SJSA1 (cell line): ENCODE data around the gene SPAG8. TPM values are rescaled to one million over a fixed set of nuclear protein-coding genes. Genes with fewer than 3 reads are reported as not detected.

Experiments
- DNase-seq, 2 experiments: peaks; one replicate each; pipeline ENCODE4 v3.0.0-alpha.2; 2015 to 2020; ENCODE audit warnings: low spot score in 2 of 2, low read depth in 1 of 2
- H3K27ac ChIP-seq: fragments of 250-450 bp; sonication (Bioruptor Pico); 2 replicates; pipeline ENCODE4 v1.5.1; 2020; ENCODE audit warnings: mild to moderate bottlenecking, moderate library complexity
- H3K27me3 ChIP-seq: fragments of 250-450 bp; sonication (Bioruptor Pico); replicated peaks from 2 replicates; pipeline ENCODE4 v1.5.1; 2020; ENCODE audit warnings: mild to moderate bottlenecking, moderate library complexity
- H3K36me3 ChIP-seq: fragments of 250-450 bp; sonication (Bioruptor Pico); 2 replicates; pipeline ENCODE4 v1.5.1; 2020; ENCODE audit warnings: mild to moderate bottlenecking
- H3K4me1 ChIP-seq: fragments of 250-450 bp; sonication (Bioruptor Pico); replicated peaks from 2 replicates; pipeline ENCODE4 v1.6.1; 2021; ENCODE audit warnings: mild to moderate bottlenecking
- H3K4me3 ChIP-seq: fragments of 250-450 bp; sonication (Bioruptor Pico); 2 replicates; pipeline ENCODE4 v1.5.1; 2020; ENCODE audit warnings: mild to moderate bottlenecking
- H3K9me3 ChIP-seq: fragments of 250-450 bp; sonication (Bioruptor Pico); replicated peaks from 2 replicates; pipeline ENCODE4 v1.5.1; 2020; ENCODE audit warnings: mild to moderate bottlenecking
- total RNA-seq: library from RNA; depleted of rRNA; stranded (reverse); fragments of >200 nt; shearing (Covaris generic); gene quantifications from 2 replicates; pipeline ENCODE4 v1.2.3, GENCODE V29; 2014

SPAG8 gene
- total RNA-seq, 1 experiment from 2014 or later: 0.13 TPM

DNA sequence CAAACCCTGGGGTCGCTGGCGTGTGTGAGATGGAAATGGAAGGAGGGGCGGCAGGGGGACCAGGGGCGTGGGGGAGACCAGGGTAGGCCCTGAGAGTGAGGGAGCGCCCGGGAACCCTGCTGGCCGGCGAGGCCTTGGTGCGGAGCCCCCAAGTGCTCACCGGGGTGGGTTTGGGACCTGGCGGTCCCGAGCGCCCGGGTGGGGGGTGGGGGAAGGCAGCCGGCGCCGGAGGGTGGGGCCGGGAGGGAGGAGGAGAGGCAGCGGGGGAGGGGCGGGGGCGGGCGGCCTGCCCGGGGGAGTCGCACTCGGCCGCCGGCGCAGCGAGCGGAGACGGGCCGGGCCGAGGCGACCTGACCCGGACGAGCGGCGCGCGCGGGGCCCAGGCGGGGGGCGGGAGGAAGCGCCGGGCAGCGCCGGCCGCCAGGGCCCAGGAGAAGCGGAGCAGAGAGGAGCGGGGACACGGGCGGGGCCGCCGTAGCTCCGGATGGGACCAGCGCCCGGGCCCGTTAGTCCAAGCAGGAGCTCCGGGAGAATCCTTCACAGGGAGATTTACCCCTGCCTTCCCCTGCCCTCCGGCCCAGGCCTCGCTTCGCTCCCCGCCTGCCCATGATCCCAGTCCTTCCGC, 20.7 kb downstream of the SPAG8 start, which contains the start of gene NPR2:
Gene NPR2, plus strand, starts transcription at position 295 of the 625 bp plus-strand sequence. CDS start 818 bp downstream, outside the sequence.
- no peaks in the 10 kb centered on the region for H3K9me3 ChIP-seq
- peaks cover 45% of the 10 kb centered on the region for H3K4me1 ChIP-seq
- DNase-seq: peak in 1 of 2 experiments; percentile 20
- no peaks in the 10 kb centered on the region for H3K27me3 ChIP-seq
- peak within 1 kb of the TSS; percentile 61; the same call in 1 of the 2 replicates for H3K27ac ChIP-seq
- H3K4me3 ChIP-seq: peak within 1 kb of the TSS; percentile 47
- H3K36me3 ChIP-seq: no peaks in the 10 kb centered on the region

DNA sequence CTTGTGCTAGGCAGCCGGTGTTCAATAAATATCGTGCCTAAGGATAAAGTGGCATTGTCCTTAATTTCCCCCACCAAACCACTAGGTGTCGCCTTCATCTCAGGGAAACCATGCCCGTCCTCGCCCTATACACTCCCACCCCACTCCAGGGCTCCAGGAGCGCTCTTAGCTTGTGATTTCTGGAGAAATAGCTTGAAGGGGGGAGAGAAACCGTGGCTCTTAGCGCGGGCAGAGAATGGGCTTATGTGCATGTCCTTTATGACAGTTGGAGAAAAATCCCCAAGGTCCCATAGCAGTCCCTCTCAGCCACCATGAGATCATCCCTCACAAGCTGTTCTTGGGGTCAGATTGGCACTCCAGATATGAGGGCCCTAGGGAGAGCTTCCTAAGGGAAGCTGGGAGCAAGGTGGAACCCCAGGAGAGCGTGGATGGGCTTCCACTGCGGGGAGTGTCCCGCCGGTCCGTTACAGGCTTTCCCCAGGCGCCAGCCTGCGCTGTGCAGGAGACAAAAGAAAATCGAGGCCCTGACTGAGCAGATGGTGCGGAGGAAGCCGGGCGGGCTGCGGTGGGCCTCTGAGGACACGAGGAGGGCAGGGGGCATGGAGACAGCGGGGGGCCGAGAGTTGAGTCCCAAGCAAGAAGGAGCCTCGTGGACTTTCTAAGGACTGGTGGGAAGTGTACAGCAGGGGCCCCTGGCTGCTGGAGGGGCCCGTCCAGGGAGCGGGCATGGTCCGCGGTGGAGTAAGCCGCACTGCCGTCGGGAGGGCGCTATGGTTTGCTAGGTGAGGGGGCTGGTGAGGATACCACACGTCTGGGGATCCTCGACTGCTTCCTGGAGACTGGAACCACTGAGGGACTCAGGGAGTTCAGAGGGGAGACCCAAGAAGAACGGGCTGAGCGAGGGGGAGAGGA, 21.4 kb downstream of the SPAG8 start:
- DNase-seq: peak; percentile 58 to 74
- H3K27ac ChIP-seq: no peak overlapping the region
- H3K27me3 ChIP-seq: no peaks in the 10 kb centered on the region
- no peak overlapping the region for H3K4me3 ChIP-seq
- H3K4me1 ChIP-seq: peaks cover 37% of the 10 kb centered on the region
- H3K9me3 ChIP-seq: no peaks in the 10 kb centered on the region
- H3K36me3 ChIP-seq: no peaks in the 10 kb centered on the region

DNA sequence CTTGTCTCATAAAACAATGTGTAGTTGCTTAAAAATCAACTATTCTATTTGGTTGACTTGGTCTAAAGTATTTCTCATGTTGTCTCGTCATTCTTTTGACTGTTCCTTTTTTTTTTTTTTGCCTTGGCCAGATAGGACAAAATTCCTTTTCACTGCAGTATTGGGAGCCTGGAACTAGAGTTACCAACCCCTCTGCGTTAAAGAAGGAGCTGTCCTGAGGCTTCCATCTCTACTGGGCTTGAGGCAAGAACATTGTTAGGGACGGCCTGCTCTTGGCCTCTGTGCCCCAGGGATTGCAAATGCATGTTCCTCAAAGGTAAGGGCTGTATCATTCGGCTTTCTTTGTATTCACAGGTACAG, 22.1 kb downstream of the SPAG8 start:
- Histone ChIP-seq H3K27me3 (no peaks in the 10 kb centered on the region), H3K36me3 (no peaks in the 10 kb centered on the region), H3K4me1 (peaks cover 31% of the 10 kb centered on the region), H3K4me3 (no peak overlapping the region), H3K27ac (no peak overlapping the region), H3K9me3 (no peaks in the 10 kb centered on the region)
- DNase-seq: no peak

DNA sequence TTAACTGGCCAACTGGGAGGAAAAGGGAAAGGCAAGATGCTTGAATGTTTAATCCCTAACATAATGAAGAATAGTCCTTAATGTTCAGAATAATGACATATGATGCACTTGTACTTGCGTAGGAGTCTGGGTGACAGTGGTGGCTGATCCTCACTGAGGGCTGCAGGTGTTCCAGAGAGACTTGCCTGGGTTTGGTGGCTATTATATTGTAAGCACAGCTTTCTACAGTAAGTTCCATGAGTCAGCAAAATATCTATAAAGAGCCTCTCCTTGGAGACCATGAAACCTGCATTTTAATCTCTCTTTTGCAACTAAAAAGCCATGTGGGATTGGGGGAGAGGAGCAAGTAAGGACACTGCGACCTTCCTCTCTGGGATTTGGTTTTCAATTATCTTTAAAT, 22.5 kb downstream of the SPAG8 start:
- no peaks in the 10 kb centered on the region for H3K36me3 ChIP-seq
- H3K4me1 ChIP-seq: peaks cover 26% of the 10 kb centered on the region
- H3K27me3 ChIP-seq: no peaks in the 10 kb centered on the region
- no peak for DNase-seq
- H3K27ac ChIP-seq: no peak overlapping the region
- H3K9me3 ChIP-seq: no peaks in the 10 kb centered on the region
- H3K4me3 ChIP-seq: no peak overlapping the region

DNA sequence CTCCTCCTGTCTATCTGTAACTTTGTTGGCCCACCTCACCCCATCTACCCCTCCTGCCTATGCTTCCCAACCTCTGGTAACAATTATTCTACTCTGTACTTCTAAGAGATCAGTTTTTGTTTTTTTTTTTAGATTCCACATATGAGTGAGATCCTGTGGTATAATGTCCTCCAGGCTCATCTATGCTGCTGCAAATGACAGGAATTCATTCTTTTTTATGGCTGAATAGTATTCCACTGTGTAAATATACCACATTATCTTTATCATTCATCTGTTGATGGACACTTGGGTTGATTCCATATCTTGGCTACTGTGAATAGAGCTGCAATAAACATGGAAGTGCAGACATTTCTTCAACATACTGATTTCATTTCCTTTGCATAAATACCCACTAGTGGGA, 28.6 kb downstream of the SPAG8 start:
- Histone ChIP-seq H3K4me3 (no peak overlapping the region), H3K27ac (no peak overlapping the region), H3K36me3 (no peaks in the 10 kb centered on the region), H3K4me1 (no peaks in the 10 kb centered on the region), H3K27me3 (no peaks in the 10 kb centered on the region), H3K9me3 (no peaks in the 10 kb centered on the region)
- no peak for DNase-seq

DNA sequence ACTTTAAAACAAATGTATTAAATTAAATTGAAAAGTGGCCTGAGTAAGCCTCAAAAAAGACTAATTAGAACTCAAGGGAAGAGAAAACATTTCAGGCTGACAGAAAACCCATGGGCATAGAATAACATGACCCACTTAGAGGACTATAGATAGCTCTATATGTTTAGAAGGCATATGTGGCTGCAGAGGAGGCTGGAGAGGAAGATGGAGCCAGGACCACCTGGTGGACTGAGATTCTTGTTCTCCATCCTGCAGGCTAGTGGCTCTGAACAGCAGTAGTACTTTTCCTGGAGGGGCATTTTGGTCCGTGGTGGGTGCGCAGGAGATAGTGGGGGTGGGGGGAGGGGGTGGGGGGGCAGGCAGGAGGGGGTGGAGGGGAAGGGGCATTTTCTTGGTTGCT, 31.0 kb downstream of the SPAG8 start:
- Histone ChIP-seq H3K27me3 (no peaks in the 10 kb centered on the region), H3K4me1 (no peaks in the 10 kb centered on the region), H3K4me3 (no peak overlapping the region), H3K9me3 (no peaks in the 10 kb centered on the region), H3K27ac (no peak overlapping the region), H3K36me3 (no peaks in the 10 kb centered on the region)
- no peak for DNase-seq

DNA sequence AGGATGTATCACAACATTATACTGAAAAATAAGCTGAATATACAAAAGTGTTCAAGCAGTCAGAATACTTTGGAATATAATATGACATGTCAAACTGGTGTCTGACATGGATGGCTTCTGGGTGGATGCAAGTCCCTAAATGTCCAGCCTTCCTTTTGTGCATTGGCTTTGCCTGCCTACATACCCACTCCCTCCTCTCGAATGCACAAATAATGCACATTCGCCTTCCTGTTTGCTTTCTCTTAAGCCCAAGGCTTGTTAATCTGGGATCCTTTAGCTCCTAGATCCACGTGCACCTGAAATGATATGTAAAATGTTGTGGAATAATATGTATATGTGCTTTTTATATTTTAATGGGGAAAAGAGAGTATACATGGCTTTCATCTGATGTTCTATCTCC, 33.6 kb downstream of the SPAG8 start:
- no peak overlapping the region for H3K27ac ChIP-seq
- H3K9me3 ChIP-seq: no peaks in the 10 kb centered on the region
- H3K4me3 ChIP-seq: no peak overlapping the region
- no peaks in the 10 kb centered on the region for H3K27me3 ChIP-seq
- DNase-seq: no peak
- H3K36me3 ChIP-seq: no peaks in the 10 kb centered on the region
- H3K4me1 ChIP-seq: no peaks in the 10 kb centered on the region

DNA sequence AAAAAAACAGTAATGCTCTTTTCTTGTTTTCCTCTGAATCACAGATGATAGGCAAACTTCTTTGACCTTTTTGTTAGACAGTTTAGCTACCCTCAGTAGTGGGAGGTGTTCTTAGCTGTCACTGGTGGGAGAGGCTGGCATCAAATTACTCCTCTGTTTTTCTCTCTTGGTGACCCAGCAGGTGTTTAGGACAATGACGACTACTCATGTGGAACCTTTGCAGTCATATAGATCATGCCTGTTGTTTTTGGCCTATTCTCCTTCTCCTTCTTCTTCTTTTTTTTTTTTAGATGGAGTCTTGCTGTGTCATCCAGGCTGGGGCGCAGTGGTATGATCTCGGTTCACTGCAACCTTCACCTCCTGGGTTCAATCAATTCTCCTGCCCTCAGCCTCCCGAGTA, 36.0 kb downstream of the SPAG8 start:
- DNase-seq: no peak
- Histone ChIP-seq H3K4me3 (no peak overlapping the region), H3K27me3 (no peaks in the 10 kb centered on the region), H3K36me3 (no peaks in the 10 kb centered on the region), H3K27ac (no peak overlapping the region), H3K9me3 (no peaks in the 10 kb centered on the region), H3K4me1 (no peaks in the 10 kb centered on the region)

DNA sequence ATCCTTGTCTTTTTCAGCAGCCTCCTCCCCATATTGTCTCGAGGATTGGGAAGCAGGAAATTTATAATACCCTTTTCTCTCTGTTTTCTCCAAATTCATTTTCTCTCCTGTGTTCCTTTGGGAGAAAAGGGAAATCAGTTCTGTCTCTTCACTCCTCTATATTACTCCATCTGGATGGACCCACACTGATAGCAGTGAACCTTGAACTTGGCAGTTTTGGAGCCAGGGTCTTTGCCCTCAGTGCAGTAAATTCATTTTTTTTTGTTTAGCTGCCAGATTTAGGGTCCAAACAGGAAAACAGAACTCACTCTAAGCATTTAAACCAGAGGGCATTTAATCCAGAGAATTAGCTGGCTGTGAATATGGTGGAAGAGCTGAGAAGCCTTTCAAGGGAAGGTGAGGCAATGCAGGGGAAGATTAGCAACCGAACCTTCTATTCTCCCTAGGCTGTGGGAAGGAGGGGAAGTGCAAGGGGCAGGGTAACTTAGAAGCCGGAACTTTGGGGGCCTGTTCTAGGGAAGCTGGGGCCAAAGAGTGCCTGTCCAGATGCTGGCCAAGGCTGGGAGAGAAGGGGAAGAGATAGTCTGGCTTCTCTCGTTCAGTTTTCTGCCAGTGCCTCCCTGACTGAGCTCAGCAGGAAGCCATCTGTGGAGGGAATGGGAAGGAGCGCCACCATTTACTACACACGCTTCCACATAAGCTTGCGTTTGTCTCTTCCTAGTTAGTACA, 37.0 kb downstream of the SPAG8 start:
- Histone ChIP-seq H3K4me3 (no peak overlapping the region), H3K27me3 (no peaks in the 10 kb centered on the region)

DNA sequence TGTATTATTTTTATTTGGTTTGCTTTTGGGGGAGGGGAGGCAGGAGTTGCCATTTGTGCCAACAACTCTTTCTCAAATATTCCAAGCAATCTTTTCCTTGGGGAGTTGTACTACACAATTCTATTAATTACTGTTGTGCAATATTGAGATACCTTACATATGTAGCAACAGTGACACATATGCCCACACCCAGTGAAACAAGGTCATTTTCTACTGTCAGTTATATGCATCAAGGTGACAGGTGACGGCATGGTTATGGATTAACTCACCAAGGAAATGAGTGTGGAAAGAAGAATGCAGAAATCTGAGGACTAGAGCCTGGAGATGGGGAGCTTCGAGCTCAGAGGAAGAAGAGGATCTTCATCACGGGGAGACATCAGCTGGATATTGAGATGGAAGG, 40.1 kb downstream of the SPAG8 start:
- no peak overlapping the region for H3K4me3 ChIP-seq
- H3K27me3 ChIP-seq: no peaks in the 10 kb centered on the region
- H3K9me3 ChIP-seq: no peaks in the 10 kb centered on the region

More for the DNA sequence above, 37.0 kb downstream of the SPAG8 start:
- Histone ChIP-seq H3K4me1 (no peaks in the 10 kb centered on the region), H3K36me3 (no peaks in the 10 kb centered on the region), H3K27ac (no peak overlapping the region), H3K9me3 (no peaks in the 10 kb centered on the region)
- no peak for DNase-seq

DNA sequence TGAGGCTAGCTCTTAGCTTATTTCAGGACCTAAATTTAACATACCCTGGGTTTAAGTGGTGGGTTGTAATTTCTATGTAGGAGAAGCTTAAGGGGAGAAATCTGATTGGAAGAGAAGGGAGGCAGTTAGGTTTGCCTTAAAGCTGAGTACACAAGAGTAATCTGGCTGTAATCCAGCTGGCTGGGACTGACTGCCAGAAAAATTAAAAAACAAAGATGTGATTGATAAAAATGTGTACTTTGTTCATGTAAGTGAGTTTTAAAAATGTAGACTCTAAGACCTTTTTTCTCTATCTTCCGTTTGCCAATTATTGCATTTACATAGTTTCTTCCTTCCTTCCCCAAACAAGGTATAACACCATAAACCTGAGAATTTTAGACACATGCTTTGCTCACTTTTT, 40.5 kb downstream of the SPAG8 start:
- DNase-seq: no peak
- H3K36me3 ChIP-seq: no peaks in the 10 kb centered on the region

More for the DNA sequence above, 40.1 kb downstream of the SPAG8 start:
- H3K4me1 ChIP-seq: no peaks in the 10 kb centered on the region
- DNase-seq: no peak
- no peak overlapping the region for H3K27ac ChIP-seq
- H3K36me3 ChIP-seq: no peaks in the 10 kb centered on the region

DNA sequence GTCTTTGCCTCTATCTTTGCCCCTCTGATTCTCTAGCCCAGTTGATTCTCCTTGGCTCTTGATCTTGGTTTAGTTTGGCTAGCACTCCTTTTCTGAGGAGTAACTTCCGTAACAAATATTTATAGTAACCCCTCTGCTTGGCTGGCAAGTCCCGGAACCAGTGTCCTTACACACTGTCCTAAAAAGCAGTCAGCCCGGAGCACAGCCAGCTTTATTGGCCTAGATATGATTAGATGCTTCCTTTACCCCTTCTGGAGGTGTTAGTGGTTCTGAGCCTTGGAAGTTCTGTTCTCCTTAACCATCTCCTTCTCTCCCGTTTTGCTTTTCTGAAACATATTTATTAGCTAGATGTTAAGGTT, 41.0 kb downstream of the SPAG8 start:
- no peaks in the 10 kb centered on the region for H3K27me3 ChIP-seq
- DNase-seq: no peak
- H3K36me3 ChIP-seq: no peaks in the 10 kb centered on the region
- no peak overlapping the region for H3K27ac ChIP-seq
- no peaks in the 10 kb centered on the region for H3K9me3 ChIP-seq
- H3K4me3 ChIP-seq: no peak overlapping the region
- no peaks in the 10 kb centered on the region for H3K4me1 ChIP-seq

More for the DNA sequence above, 40.5 kb downstream of the SPAG8 start:
- H3K4me3 ChIP-seq: no peak overlapping the region
- no peaks in the 10 kb centered on the region for H3K4me1 ChIP-seq
- no peaks in the 10 kb centered on the region for H3K9me3 ChIP-seq
- H3K27ac ChIP-seq: no peak overlapping the region
- H3K27me3 ChIP-seq: no peaks in the 10 kb centered on the region

DNA sequence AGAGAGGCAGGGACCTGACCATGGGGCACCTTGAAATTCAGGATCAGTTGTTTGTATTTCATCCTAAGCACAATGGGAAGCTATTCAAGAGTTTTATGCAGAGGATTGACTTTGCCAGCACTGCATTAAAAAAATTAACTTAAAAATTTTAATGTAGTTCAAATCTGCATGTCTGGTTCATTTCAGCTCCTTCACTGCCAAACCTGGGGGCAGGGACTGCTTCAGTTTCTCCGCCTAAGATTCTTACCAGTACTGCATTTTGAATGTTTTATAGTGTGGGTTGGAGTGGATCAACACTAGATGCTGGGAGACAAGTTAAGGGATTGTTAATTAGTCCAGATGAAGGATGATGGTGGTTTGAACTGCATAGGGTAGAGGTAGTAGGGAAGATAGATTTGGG, 42.3 kb downstream of the SPAG8 start:
- no peaks in the 10 kb centered on the region for H3K36me3 ChIP-seq
- H3K4me1 ChIP-seq: no peaks in the 10 kb centered on the region
- no peaks in the 10 kb centered on the region for H3K9me3 ChIP-seq
- DNase-seq: no peak
- H3K4me3 ChIP-seq: no peak overlapping the region
- H3K27me3 ChIP-seq: no peaks in the 10 kb centered on the region
- H3K27ac ChIP-seq: no peak overlapping the region

DNA sequence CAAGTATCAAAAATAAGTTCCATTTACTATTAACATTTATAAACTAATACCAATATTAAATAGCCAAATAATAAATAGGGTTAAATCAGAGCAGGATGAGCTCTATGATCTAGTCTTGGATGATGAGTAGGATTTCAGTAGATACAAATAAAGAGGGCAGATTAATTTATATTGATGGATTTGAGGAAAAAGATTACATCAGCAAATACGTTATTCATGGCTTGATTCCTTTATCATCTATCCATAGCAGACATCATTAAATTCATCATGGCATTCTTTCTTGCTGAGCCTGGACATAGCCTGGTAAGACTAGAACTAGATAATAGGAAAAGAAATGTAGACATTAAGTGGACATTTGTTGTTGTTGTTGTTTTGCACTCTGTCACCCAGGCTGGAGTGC, 44.6 kb downstream of the SPAG8 start:
- Histone ChIP-seq H3K36me3 (no peaks in the 10 kb centered on the region), H3K27ac (no peak overlapping the region), H3K9me3 (no peaks in the 10 kb centered on the region), H3K4me3 (no peak overlapping the region), H3K4me1 (no peaks in the 10 kb centered on the region), H3K27me3 (no peaks in the 10 kb centered on the region)
- DNase-seq: no peak
